HepG2 (cell line): ENCODE data around the gene APOA1. TPM values are rescaled to one million over a fixed set of nuclear protein-coding genes. Genes with fewer than 3 reads are reported as not detected.

ENCODE experiments used
- BCL3 ChIP-seq: sonication (generic); formaldehyde crosslinking; IDR thresholded peaks from 2 replicates; pipeline ENCODE4 v1.5.1; 2020; ENCODE audit warnings: mild to moderate bottlenecking, missing genetic modification reagents, moderate library complexity
- CEBPG ChIP-seq: IDR thresholded peaks from 2 replicates; pipeline ENCODE4 v1.6.1; 2016
- DBP ChIP-seq: sonication (generic); formaldehyde crosslinking; IDR thresholded peaks from 2 replicates; pipeline ENCODE4 v1.4.0; 2020; ENCODE audit warnings: missing genetic modification reagents; ENCODE audit errors: not compliant biosample characterization
- GMEB1 ChIP-seq: sonication (generic); formaldehyde crosslinking; IDR thresholded peaks from 2 replicates; pipeline ENCODE4 v1.5.1; 2020; ENCODE audit warnings: missing genetic modification reagents, mild to moderate bottlenecking, borderline replicate concordance
- MYNN ChIP-seq: sonication (generic); formaldehyde crosslinking; IDR thresholded peaks from 2 replicates; pipeline ENCODE4 v1.4.0; 2020; ENCODE audit warnings: mild to moderate bottlenecking, low read depth, missing genetic modification reagents
- NFATC3 ChIP-seq: sonication (generic); formaldehyde crosslinking; IDR thresholded peaks from 2 replicates; pipeline ENCODE4 v1.5.1; 2020; ENCODE audit warnings: mild to moderate bottlenecking, missing genetic modification reagents
- RCOR2 ChIP-seq: IDR thresholded peaks from 2 replicates; pipeline ENCODE4 v1.6.1; 2016; ENCODE audit warnings: missing biosample characterization, missing genetic modification reagents
- RFX1 ChIP-seq: fragments of 450-650 bp; IDR thresholded peaks from 2 replicates; pipeline ENCODE4 v1.6.1; 2017
- SIN3A ChIP-seq: IDR thresholded peaks from 2 replicates; pipeline ENCODE4 v1.6.1; 2011; ENCODE audit warnings: low read depth, mild to moderate bottlenecking, control low read depth, low read length, borderline replicate concordance
- SP2 ChIP-seq: sonication (generic); formaldehyde crosslinking; IDR thresholded peaks from 2 replicates; pipeline ENCODE4 v1.5.1; 2020; ENCODE audit warnings: mild to moderate bottlenecking, missing genetic modification reagents
- SP4 ChIP-seq: sonication (generic); formaldehyde crosslinking; IDR thresholded peaks from 2 replicates; pipeline ENCODE4 v1.8.1; 2023; ENCODE audit warnings: mild to moderate bottlenecking, missing genetic modification reagents
- TBX3 ChIP-seq: fragments of 450-650 bp; IDR thresholded peaks from 2 replicates; pipeline ENCODE4 v1.6.1; 2017; ENCODE audit warnings: antibody characterized with exemption, mild to moderate bottlenecking, inconsistent platforms, borderline replicate concordance
- U2AF1 ChIP-seq: fragments of 200-400 bp; formaldehyde crosslinking; optimal IDR thresholded peaks from 2 replicates; pipeline ENCODE3; 2017; ENCODE audit warnings: mild to moderate bottlenecking, low read depth, low read length
- ZMAT3 ChIP-seq: sonication (generic); formaldehyde crosslinking; conservative IDR thresholded peaks from 2 replicates; pipeline ENCODE4 v1.7.0; 2021; ENCODE audit warnings: missing genetic modification reagents
- ZNF282 ChIP-seq: fragments of 450-650 bp; IDR thresholded peaks from 2 replicates; pipeline ENCODE4 v1.6.1; 2018; ENCODE audit not compliant: partially characterized antibody
- ZNF550 ChIP-seq: sonication (generic); formaldehyde crosslinking; IDR thresholded peaks from 2 replicates; pipeline ENCODE4 v1.4.0; 2020; ENCODE audit warnings: mild to moderate bottlenecking, missing genetic modification reagents, borderline replicate concordance
- ZNF724P ChIP-seq: sonication (generic); formaldehyde crosslinking; IDR thresholded peaks from 2 replicates; pipeline ENCODE4 v1.8.0; 2022; ENCODE audit warnings: missing genetic modification reagents, borderline replicate concordance
- ZNF775 ChIP-seq: sonication (generic); formaldehyde crosslinking; IDR thresholded peaks from 2 replicates; pipeline ENCODE4 v1.4.0; 2020; ENCODE audit warnings: missing genetic modification reagents, mild to moderate bottlenecking, moderate library complexity, borderline replicate concordance
- ZNF788 ChIP-seq: sonication (generic); formaldehyde crosslinking; IDR thresholded peaks from 2 replicates; pipeline ENCODE4 v1.5.0; 2020; ENCODE audit warnings: mild to moderate bottlenecking, missing genetic modification reagents, borderline replicate concordance
- ZSCAN20 ChIP-seq: sonication (generic); formaldehyde crosslinking; IDR thresholded peaks from 2 replicates; pipeline ENCODE4 v1.4.0; 2020; ENCODE audit warnings: missing genetic modification reagents, mild to moderate bottlenecking, borderline replicate concordance
- polyA plus RNA-seq, 8 experiments: library from polyadenylated mRNA; depleted of rRNA in 3 of 8; stranded (reverse) in 7 of 8; unstranded in 1 of 8; fragments of >200 nt; fragmentation: Illumina TruSeq in 4 of 8; extraction: Trizol in 4 of 8; gene quantifications; 2 replicates each; pipeline versions ENCODE4 v1.2.1 to v1.2.3, GENCODE V29; 2011 to 2016; ENCODE audit warnings: low read depth in 4 of 8, missing spikeins in 1 of 8, mixed read lengths in 1 of 8; ENCODE audit not compliant: insufficient read depth in 1 of 8
- total RNA-seq, 5 experiments: library from RNA; depleted of rRNA; stranded (reverse); fragments of >200 nt; fragmentation: Illumina TruSeq; extraction: Trizol; gene quantifications; 2 replicates each; pipeline ENCODE4 v1.2.3, GENCODE V29; 2016; ENCODE audit warnings: low read depth in 1 of 5
- TF ChIP-seq, protein P1 (sequence below): sonication (generic); formaldehyde crosslinking; IDR thresholded peaks from 2 replicates; pipeline ENCODE4 v1.9.0; 2022; ENCODE audit warnings: missing genetic modification reagents, mild to moderate bottlenecking, borderline replicate concordance
- TF ChIP-seq, protein P2 (sequence below): sonication (generic); formaldehyde crosslinking; IDR thresholded peaks from 2 replicates; pipeline ENCODE4 v1.4.0; 2020; ENCODE audit warnings: missing genetic modification reagents, borderline replicate concordance

APOA1 gene
- total and polyA plus RNA-seq, 2 of the 13 experiments (the other 11 are each of a cell fraction or from before 2014, with no cell fraction given) = 1,973 to 5,485 TPM

- TF ChIP-seq, protein P1, sequence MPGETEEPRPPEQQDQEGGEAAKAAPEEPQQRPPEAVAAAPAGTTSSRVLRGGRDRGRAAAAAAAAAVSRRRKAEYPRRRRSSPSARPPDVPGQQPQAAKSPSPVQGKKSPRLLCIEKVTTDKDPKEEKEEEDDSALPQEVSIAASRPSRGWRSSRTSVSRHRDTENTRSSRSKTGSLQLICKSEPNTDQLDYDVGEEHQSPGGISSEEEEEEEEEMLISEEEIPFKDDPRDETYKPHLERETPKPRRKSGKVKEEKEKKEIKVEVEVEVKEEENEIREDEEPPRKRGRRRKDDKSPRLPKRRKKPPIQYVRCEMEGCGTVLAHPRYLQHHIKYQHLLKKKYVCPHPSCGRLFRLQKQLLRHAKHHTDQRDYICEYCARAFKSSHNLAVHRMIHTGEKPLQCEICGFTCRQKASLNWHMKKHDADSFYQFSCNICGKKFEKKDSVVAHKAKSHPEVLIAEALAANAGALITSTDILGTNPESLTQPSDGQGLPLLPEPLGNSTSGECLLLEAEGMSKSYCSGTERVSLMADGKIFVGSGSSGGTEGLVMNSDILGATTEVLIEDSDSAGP = peak; percentile 66; the same call in 1 of the 2 replicates
- TF ChIP-seq ZMAT3 (CRISPR knock-in tag) (no peak), DBP (no peak), CEBPG (no peak), RCOR2 (CRISPR knock-in tag) (no peak), ZNF788 (CRISPR knock-in tag) (no peak; the same call in 1 of the 2 replicates), ZNF550 (CRISPR knock-in tag) (no peak), SP4 (CRISPR knock-in tag) (no peak), U2AF1 (no peak), TBX3 (no peak), SP2 (no peak), ZSCAN20 (no peak), NFATC3 (CRISPR knock-in tag) (no peak), RFX1 (no peak), GMEB1 (CRISPR knock-in tag) (no peak), ZNF775 (CRISPR knock-in tag) (no peak), MYNN (CRISPR knock-in tag) (no peak), BCL3 (no peak), ZNF282 (no peak), SIN3A (no peak), ZNF724P (CRISPR knock-in tag) (no peak)
- TF ChIP-seq, protein P2, sequence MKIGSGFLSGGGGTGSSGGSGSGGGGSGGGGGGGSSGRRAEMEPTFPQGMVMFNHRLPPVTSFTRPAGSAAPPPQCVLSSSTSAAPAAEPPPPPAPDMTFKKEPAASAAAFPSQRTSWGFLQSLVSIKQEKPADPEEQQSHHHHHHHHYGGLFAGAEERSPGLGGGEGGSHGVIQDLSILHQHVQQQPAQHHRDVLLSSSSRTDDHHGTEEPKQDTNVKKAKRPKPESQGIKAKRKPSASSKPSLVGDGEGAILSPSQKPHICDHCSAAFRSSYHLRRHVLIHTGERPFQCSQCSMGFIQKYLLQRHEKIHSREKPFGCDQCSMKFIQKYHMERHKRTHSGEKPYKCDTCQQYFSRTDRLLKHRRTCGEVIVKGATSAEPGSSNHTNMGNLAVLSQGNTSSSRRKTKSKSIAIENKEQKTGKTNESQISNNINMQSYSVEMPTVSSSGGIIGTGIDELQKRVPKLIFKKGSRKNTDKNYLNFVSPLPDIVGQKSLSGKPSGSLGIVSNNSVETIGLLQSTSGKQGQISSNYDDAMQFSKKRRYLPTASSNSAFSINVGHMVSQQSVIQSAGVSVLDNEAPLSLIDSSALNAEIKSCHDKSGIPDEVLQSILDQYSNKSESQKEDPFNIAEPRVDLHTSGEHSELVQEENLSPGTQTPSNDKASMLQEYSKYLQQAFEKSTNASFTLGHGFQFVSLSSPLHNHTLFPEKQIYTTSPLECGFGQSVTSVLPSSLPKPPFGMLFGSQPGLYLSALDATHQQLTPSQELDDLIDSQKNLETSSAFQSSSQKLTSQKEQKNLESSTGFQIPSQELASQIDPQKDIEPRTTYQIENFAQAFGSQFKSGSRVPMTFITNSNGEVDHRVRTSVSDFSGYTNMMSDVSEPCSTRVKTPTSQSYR (CRISPR knock-in tag) = 0 out of 2 replicates have a peak, but pooled peaks have one; percentile 27
Observed at GRCh38 chr11:116840746-116841296, 3.4 kb upstream of the APOA1 start (continued).
